Measurements from ENCODE around the gene GLI3. TPM values are rescaled to one million over a fixed set of nuclear protein-coding genes. Genes with fewer than 3 reads are reported as not detected.

Gene GLI3
- total and polyA plus RNA-seq, 11 donors = 0.50 to 14.4 (median 5.7) TPM

- TF ChIP-seq POLR2A (IDR thresholded peaks at IDR 0.05) = no peak
- no peak for TF ChIP-seq CTCF (IDR thresholded peaks at IDR 0.05)
- H3K36me3 ChIP-seq = no peaks in the 10 kb centered on the region
- 75 to 85% (median 84%) methylated on average over 15 of the region's 15 CpGs for WGBS, 4 donors
- no peaks in the 10 kb centered on the region for H3K9me3 ChIP-seq
- DNase-seq (no peak), ATAC-seq (no peak)
- no peaks in the 10 kb centered on the region for H3K27me3 ChIP-seq
- H3K4me3 ChIP-seq = no peak overlapping the region
- H3K4me1 ChIP-seq = peaks cover 0 to 9% (median 0%) of the 10 kb centered on the region in 12 donors
- intact Hi-C loops (cut with DNase I) = no loop called here
- no peak overlapping the region for H3K27ac ChIP-seq
Measured at GRCh38 chr7:42080841-42081586, 156.0 kb downstream of the GLI3 start.

- peaks cover 0 to 9% (median 0%) of the 10 kb centered on the region in 12 donors for H3K4me1 ChIP-seq
- H3K4me3 ChIP-seq = no peak overlapping the region
- 78 to 85% (median 82%) methylated on average over 9 of the region's 9 CpGs for WGBS, 4 donors
- H3K36me3 ChIP-seq = peaks cover 0 to 4% (median 0%) of the 10 kb centered on the region in 9 donors
- intact Hi-C loops (cut with DNase I) = no loop called here
- ATAC-seq (no peak), DNase-seq (no peak)
- TF ChIP-seq POLR2A (IDR thresholded peaks at IDR 0.05) = no peak
- TF ChIP-seq CTCF (IDR thresholded peaks at IDR 0.05) = no peak
- no peaks in the 10 kb centered on the region for H3K27me3 ChIP-seq
- no peak overlapping the region for H3K27ac ChIP-seq
- H3K9me3 ChIP-seq = no peaks in the 10 kb centered on the region
Measured at GRCh38 chr7:42077271-42078135, 159.5 kb downstream of the GLI3 start.

- no peak overlapping the region for H3K27ac ChIP-seq
- no peak overlapping the region for H3K4me3 ChIP-seq
- H3K27me3 ChIP-seq = no peaks in the 10 kb centered on the region
- 72 to 96% (median 93%) methylated on average over 2 of the region's 2 CpGs for WGBS, 4 donors
- H3K9me3 ChIP-seq = no peaks in the 10 kb centered on the region
- TF ChIP-seq CTCF (IDR thresholded peaks at IDR 0.05) = no peak
- TF ChIP-seq POLR2A (IDR thresholded peaks at IDR 0.05) = no peak
- H3K4me1 ChIP-seq = peaks cover 0 to 10% (median 1%) of the 10 kb centered on the region in 12 donors
- ATAC-seq = no peak
- intact Hi-C loops (cut with DNase I) = no loop called here
- H3K36me3 ChIP-seq = peaks cover 0 to 4% (median 0%) of the 10 kb centered on the region in 9 donors
- DNase-seq = no peak
Measured at GRCh38 chr7:42076870-42077269, 160.1 kb downstream of the GLI3 start.

- Histone ChIP-seq H3K9me3 (no peaks in the 10 kb centered on the region), H3K27me3 (no peaks in the 10 kb centered on the region), H3K4me3 (no peak overlapping the region), H3K27ac (no peak overlapping the region), H3K4me1 (peaks cover 0 to 23% (median 2%) of the 10 kb centered on the region in 12 donors), H3K36me3 (peaks cover 0 to 4% (median 0%) of the 10 kb centered on the region in 9 donors)
- TF ChIP-seq CTCF (IDR thresholded peaks at IDR 0.05) (no peak), POLR2A (IDR thresholded peaks at IDR 0.05) (no peak)
- DNase-seq (no peak), ATAC-seq (no peak)
- intact Hi-C loops (cut with DNase I) = no loop called here
Measured at GRCh38 chr7:42075418-42075817, 161.6 kb downstream of the GLI3 start.

Measured in heart left ventricle (tissue), 16 donors.